GM23338 (cell line): ENCODE measurements around the gene MC4R.

ENCODE experiments used
- CREB1 ChIP-seq: fragments of 250-450 bp; sonication (Bioruptor Pico); IDR thresholded peaks from 2 replicates; pipeline ENCODE4 v1.5.0; 2020; ENCODE audit warnings: low read depth, mild to moderate bottlenecking, moderate library complexity
- EZH2 ChIP-seq: fragments of 200-600 bp; sonication (generic); IDR thresholded peaks from one replicate; pipeline ENCODE4 v1.8.0; 2017; ENCODE audit warnings: antibody characterized with exemption, mild to moderate bottlenecking, low read depth; ENCODE audit not compliant: unreplicated experiment
- EZH2phosphoT487 ChIP-seq: fragments of 200-600 bp; sonication (generic); IDR thresholded peaks from one replicate; pipeline ENCODE4 v1.8.1; 2018; ENCODE audit warnings: antibody characterized with exemption; ENCODE audit not compliant: unreplicated experiment
- JUNB ChIP-seq: IDR thresholded peaks from one replicate; pipeline ENCODE4 v1.6.1; 2016; ENCODE audit warnings: antibody characterized with exemption; ENCODE audit not compliant: unreplicated experiment
- POLR2AphosphoS5 ChIP-seq: IDR thresholded peaks from 2 replicates; pipeline ENCODE4 v1.6.1; 2016; ENCODE audit warnings: antibody characterized with exemption, low read depth
- REST ChIP-seq: IDR thresholded peaks from one replicate; pipeline ENCODE4 v1.6.1; 2018; ENCODE audit warnings: antibody characterized with exemption; ENCODE audit not compliant: unreplicated experiment
- STAT1 ChIP-seq: IDR thresholded peaks from one replicate; pipeline ENCODE4 v1.6.1; 2016; ENCODE audit warnings: antibody characterized with exemption; ENCODE audit not compliant: unreplicated experiment
- ZNF331 ChIP-seq: fragments of 250-450 bp; sonication (Bioruptor Pico); IDR thresholded peaks from 2 replicates; pipeline ENCODE4 v1.5.0; 2020; ENCODE audit warnings: low read depth, mild to moderate bottlenecking, moderate library complexity
- TF ChIP-seq, protein P1 (sequence below), 2 experiments: fragments of 200-600 bp in 1 of 2; sonication (generic) in 1 of 2; conservative IDR thresholded peaks; 2 replicates each; pipeline versions ENCODE4 v1.5.1 to v1.6.1; 2016 to 2017; ENCODE audit warnings: antibody characterized with exemption in 2 of 2, low read depth in 2 of 2, mild to moderate bottlenecking in 2 of 2, moderate library complexity in 1 of 2

DNA sequence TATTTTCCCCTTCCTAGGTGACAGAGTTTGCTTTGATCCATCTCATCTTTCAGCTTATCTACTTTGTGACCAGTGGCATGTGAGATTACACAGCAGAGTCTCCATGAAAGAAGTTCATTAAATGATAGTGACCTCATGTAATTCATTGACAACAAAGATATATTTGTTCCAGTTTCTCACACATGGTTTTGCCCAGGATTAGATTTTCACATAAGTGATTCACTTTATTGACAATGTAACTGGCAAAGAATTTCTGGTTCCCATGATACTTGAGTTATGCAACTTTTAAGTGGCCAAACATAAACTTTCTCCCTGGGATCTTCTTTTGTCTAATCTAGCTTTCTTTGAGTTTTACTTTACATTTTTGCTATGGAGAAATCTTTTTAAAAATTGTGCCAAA is 50.0 kb downstream of the MC4R start:
- TF ChIP-seq, protein P1, sequence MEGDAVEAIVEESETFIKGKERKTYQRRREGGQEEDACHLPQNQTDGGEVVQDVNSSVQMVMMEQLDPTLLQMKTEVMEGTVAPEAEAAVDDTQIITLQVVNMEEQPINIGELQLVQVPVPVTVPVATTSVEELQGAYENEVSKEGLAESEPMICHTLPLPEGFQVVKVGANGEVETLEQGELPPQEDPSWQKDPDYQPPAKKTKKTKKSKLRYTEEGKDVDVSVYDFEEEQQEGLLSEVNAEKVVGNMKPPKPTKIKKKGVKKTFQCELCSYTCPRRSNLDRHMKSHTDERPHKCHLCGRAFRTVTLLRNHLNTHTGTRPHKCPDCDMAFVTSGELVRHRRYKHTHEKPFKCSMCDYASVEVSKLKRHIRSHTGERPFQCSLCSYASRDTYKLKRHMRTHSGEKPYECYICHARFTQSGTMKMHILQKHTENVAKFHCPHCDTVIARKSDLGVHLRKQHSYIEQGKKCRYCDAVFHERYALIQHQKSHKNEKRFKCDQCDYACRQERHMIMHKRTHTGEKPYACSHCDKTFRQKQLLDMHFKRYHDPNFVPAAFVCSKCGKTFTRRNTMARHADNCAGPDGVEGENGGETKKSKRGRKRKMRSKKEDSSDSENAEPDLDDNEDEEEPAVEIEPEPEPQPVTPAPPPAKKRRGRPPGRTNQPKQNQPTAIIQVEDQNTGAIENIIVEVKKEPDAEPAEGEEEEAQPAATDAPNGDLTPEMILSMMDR (conservative IDR thresholded peaks at IDR 0.05; ENCODE audit: low read depth in 2 of 2), result no peak
- no peak for TF ChIP-seq EZH2phosphoT487
- TF ChIP-seq POLR2AphosphoS5, result no peak
- TF ChIP-seq EZH2, result no peak
- TF ChIP-seq CREB1 (CRISPR knock-in tag), result no peak
- no peak for TF ChIP-seq REST
- no peak for TF ChIP-seq JUNB
- TF ChIP-seq ZNF331 (CRISPR knock-in tag), result no peak
- no peak for TF ChIP-seq STAT1
